ENCODE data around the gene FNDC3B.

FNDC3B gene

GRCh38 chr3:172070269-172070668 is 30.9 kb downstream of the FNDC3B start:
- Histone ChIP-seq H3K4me3 (ENCODE audit: control insufficient read depth in 1 of 7, extremely low read depth in 1 of 7, insufficient read depth in 4 of 7, low read depth in 2 of 7, low read length in 6 of 7) (peak overlapping the region in 1 of 7 experiments; percentile 5), H3K27me3 (replicated peaks in 2 of 5; ENCODE audit: control insufficient read depth in 4 of 5, insufficient read depth in 5 of 5, low read length in 4 of 5) (no peaks in the 10 kb centered on the region), H3K36me3 (ENCODE audit: control insufficient read depth in 4 of 4, insufficient read depth in 4 of 4, low read length in 3 of 4) (peaks cover 0 to 31% (median 0%) of the 10 kb centered on the region in 4 experiments), H3K9me3 (ENCODE audit: control extremely low read depth in 1 of 5, control insufficient read depth in 4 of 5, insufficient read depth in 2 of 5, low read depth in 1 of 5, low read length in 4 of 5) (no peaks in the 10 kb centered on the region), H3K4me1 (ENCODE audit: control extremely low read depth in 1 of 4, control insufficient read depth in 4 of 4, insufficient read depth in 4 of 4, low read length in 3 of 4) (peaks cover 11 to 59% (median 38%) of the 10 kb centered on the region in 4 experiments), H3K27ac (ENCODE audit: insufficient read depth in 1 of 2, low read depth in 1 of 2, low read length in 2 of 2, poor library complexity in 1 of 2, severe bottlenecking in 2 of 2) (no peak overlapping the region)
- ChIA-PET POLR2A (no interaction called here), CTCF (interaction anchor here (0.6 kb wide), 1 partner anchor 35 kb away, joined by 3 read pairs; no protein-coding TSS in a partner anchor)
- 100% methylated on average over 4 of the region's 6 CpGs for WGBS (ENCODE audit: insufficient coverage)
- no peak for DNase-seq

GRCh38 chr3:172070802-172071201 is 31.4 kb downstream of the FNDC3B start:
- DNase-seq: no peak
- no peaks in the 10 kb centered on the region for H3K9me3 ChIP-seq (ENCODE audit: control extremely low read depth in 1 of 5, control insufficient read depth in 4 of 5, insufficient read depth in 2 of 5, low read depth in 1 of 5, low read length in 4 of 5)
- POLR2A ChIA-PET: no interaction called here
- H3K27ac ChIP-seq (ENCODE audit: insufficient read depth in 1 of 2, low read depth in 1 of 2, low read length in 2 of 2, poor library complexity in 1 of 2, severe bottlenecking in 2 of 2): no peak overlapping the region
- H3K36me3 ChIP-seq (ENCODE audit: control insufficient read depth in 4 of 4, insufficient read depth in 4 of 4, low read length in 3 of 4): peaks cover 0 to 30% (median 0%) of the 10 kb centered on the region in 4 experiments
- no peaks in the 10 kb centered on the region for H3K27me3 ChIP-seq (replicated peaks in 2 of 5; ENCODE audit: control insufficient read depth in 4 of 5, insufficient read depth in 5 of 5, low read length in 4 of 5)
- CTCF ChIA-PET: interaction anchor here (1.5 kb wide), 1 partner anchor 9 kb away, joined by 5 read pairs; no protein-coding TSS in a partner anchor
- no peak overlapping the region for H3K4me3 ChIP-seq (ENCODE audit: control insufficient read depth in 1 of 7, extremely low read depth in 1 of 7, insufficient read depth in 4 of 7, low read depth in 2 of 7, low read length in 6 of 7)
- WGBS (ENCODE audit: insufficient coverage): no CpG with 5 or more reads among the region's 2 CpGs
- peaks cover 11 to 59% (median 36%) of the 10 kb centered on the region in 4 experiments for H3K4me1 ChIP-seq (ENCODE audit: control extremely low read depth in 1 of 4, control insufficient read depth in 4 of 4, insufficient read depth in 4 of 4, low read length in 3 of 4)

- no peak overlapping the region for H3K4me3 ChIP-seq (ENCODE audit: control insufficient read depth in 1 of 7, extremely low read depth in 1 of 7, insufficient read depth in 4 of 7, low read depth in 2 of 7, low read length in 6 of 7)
- DNase-seq: no peak
- ChIA-PET CTCF (interaction anchor here (1.5 kb wide), 1 partner anchor 8 kb away, joined by 5 read pairs; no protein-coding TSS in a partner anchor), POLR2A (no interaction called here)
- 97% methylated on average over 7 of the region's 8 CpGs for WGBS (ENCODE audit: insufficient coverage)
- no peak overlapping the region for H3K27ac ChIP-seq (ENCODE audit: insufficient read depth in 1 of 2, low read depth in 1 of 2, low read length in 2 of 2, poor library complexity in 1 of 2, severe bottlenecking in 2 of 2)
- H3K36me3 ChIP-seq (ENCODE audit: control insufficient read depth in 4 of 4, insufficient read depth in 4 of 4, low read length in 3 of 4): peaks cover 0 to 27% (median 0%) of the 10 kb centered on the region in 4 experiments
- H3K27me3 ChIP-seq (replicated peaks in 2 of 5; ENCODE audit: control insufficient read depth in 4 of 5, insufficient read depth in 5 of 5, low read length in 4 of 5): no peaks in the 10 kb centered on the region
- peaks cover 9 to 53% (median 26%) of the 10 kb centered on the region in 4 experiments for H3K4me1 ChIP-seq (ENCODE audit: control extremely low read depth in 1 of 4, control insufficient read depth in 4 of 4, insufficient read depth in 4 of 4, low read length in 3 of 4)
- H3K9me3 ChIP-seq (ENCODE audit: control extremely low read depth in 1 of 5, control insufficient read depth in 4 of 5, insufficient read depth in 2 of 5, low read depth in 1 of 5, low read length in 4 of 5): no peaks in the 10 kb centered on the region
Measured at GRCh38 chr3:172071780-172072330, 32.5 kb downstream of the FNDC3B start.

- POLR2A ChIA-PET: no interaction called here
- no peak for DNase-seq
- H3K36me3 ChIP-seq (ENCODE audit: control insufficient read depth in 4 of 4, insufficient read depth in 4 of 4, low read length in 3 of 4): peaks cover 0 to 27% (median 0%) of the 10 kb centered on the region in 4 experiments
- CTCF ChIA-PET: no interaction called here
- no peaks in the 10 kb centered on the region for H3K27me3 ChIP-seq (replicated peaks in 2 of 5; ENCODE audit: control insufficient read depth in 4 of 5, insufficient read depth in 5 of 5, low read length in 4 of 5)
- no peak overlapping the region for H3K4me3 ChIP-seq (ENCODE audit: control insufficient read depth in 1 of 7, extremely low read depth in 1 of 7, insufficient read depth in 4 of 7, low read depth in 2 of 7, low read length in 6 of 7)
- 92% methylated on average over 3 of the region's 4 CpGs for WGBS (ENCODE audit: insufficient coverage)
- H3K4me1 ChIP-seq (ENCODE audit: control extremely low read depth in 1 of 4, control insufficient read depth in 4 of 4, insufficient read depth in 4 of 4, low read length in 3 of 4): peaks cover 9 to 52% (median 24%) of the 10 kb centered on the region in 4 experiments
- H3K27ac ChIP-seq (ENCODE audit: insufficient read depth in 1 of 2, low read depth in 1 of 2, low read length in 2 of 2, poor library complexity in 1 of 2, severe bottlenecking in 2 of 2): no peak overlapping the region
- H3K9me3 ChIP-seq (ENCODE audit: control extremely low read depth in 1 of 5, control insufficient read depth in 4 of 5, insufficient read depth in 2 of 5, low read depth in 1 of 5, low read length in 4 of 5): no peaks in the 10 kb centered on the region
Measured at GRCh38 chr3:172072543-172072942, 33.2 kb downstream of the FNDC3B start.

- ChIA-PET CTCF (no interaction called here), POLR2A (no interaction called here)
- peak overlapping the region in 1 of 7 experiments; percentile 10 for H3K4me3 ChIP-seq (ENCODE audit: control insufficient read depth in 1 of 7, extremely low read depth in 1 of 7, insufficient read depth in 4 of 7, low read depth in 2 of 7, low read length in 6 of 7)
- no peaks in the 10 kb centered on the region for H3K9me3 ChIP-seq (ENCODE audit: control extremely low read depth in 1 of 5, control insufficient read depth in 4 of 5, insufficient read depth in 2 of 5, low read depth in 1 of 5, low read length in 4 of 5)
- WGBS (ENCODE audit: insufficient coverage): 97% methylated on average over 3 of the region's 5 CpGs
- H3K27ac ChIP-seq (ENCODE audit: insufficient read depth in 1 of 2, low read depth in 1 of 2, low read length in 2 of 2, poor library complexity in 1 of 2, severe bottlenecking in 2 of 2): no peak overlapping the region
- no peaks in the 10 kb centered on the region for H3K27me3 ChIP-seq (replicated peaks in 2 of 5; ENCODE audit: control insufficient read depth in 4 of 5, insufficient read depth in 5 of 5, low read length in 4 of 5)
- peaks cover 0 to 25% (median 0%) of the 10 kb centered on the region in 4 experiments for H3K36me3 ChIP-seq (ENCODE audit: control insufficient read depth in 4 of 4, insufficient read depth in 4 of 4, low read length in 3 of 4)
- peaks cover 9 to 54% (median 24%) of the 10 kb centered on the region in 4 experiments for H3K4me1 ChIP-seq (ENCODE audit: control extremely low read depth in 1 of 4, control insufficient read depth in 4 of 4, insufficient read depth in 4 of 4, low read length in 3 of 4)
- peak in 2 of 3 donors; percentile 15 to 30 for DNase-seq
Measured at GRCh38 chr3:172073262-172073915, 34.0 kb downstream of the FNDC3B start.

GRCh38 chr3:172074032-172074431 is 34.7 kb downstream of the FNDC3B start:
- WGBS (ENCODE audit: insufficient coverage): 84% methylated on average over 2 of the region's 2 CpGs
- no peaks in the 10 kb centered on the region for H3K9me3 ChIP-seq (ENCODE audit: control extremely low read depth in 1 of 5, control insufficient read depth in 4 of 5, insufficient read depth in 2 of 5, low read depth in 1 of 5, low read length in 4 of 5)
- ChIA-PET CTCF (interaction anchor here (0.6 to 1.3 kb wide), 3 partner anchors 8 to 27 kb away, joined by 3 to 4 read pairs (median 4); no protein-coding TSS in a partner anchor), POLR2A (no interaction called here)
- peak overlapping the region in 1 of 2 experiments; percentile 23 for H3K27ac ChIP-seq (ENCODE audit: insufficient read depth in 1 of 2, low read depth in 1 of 2, low read length in 2 of 2, poor library complexity in 1 of 2, severe bottlenecking in 2 of 2)
- H3K4me3 ChIP-seq (ENCODE audit: control insufficient read depth in 1 of 7, extremely low read depth in 1 of 7, insufficient read depth in 4 of 7, low read depth in 2 of 7, low read length in 6 of 7): peak overlapping the region in 3 of 7 experiments; percentile 10 to 44 (median 29)
- no peaks in the 10 kb centered on the region for H3K27me3 ChIP-seq (replicated peaks in 2 of 5; ENCODE audit: control insufficient read depth in 4 of 5, insufficient read depth in 5 of 5, low read length in 4 of 5)
- peaks cover 9 to 55% (median 24%) of the 10 kb centered on the region in 4 experiments for H3K4me1 ChIP-seq (ENCODE audit: control extremely low read depth in 1 of 4, control insufficient read depth in 4 of 4, insufficient read depth in 4 of 4, low read length in 3 of 4)
- peak in 2 of 3 donors; percentile 38 to 51 for DNase-seq
- H3K36me3 ChIP-seq (ENCODE audit: control insufficient read depth in 4 of 4, insufficient read depth in 4 of 4, low read length in 3 of 4): peaks cover 0 to 31% (median under 1%) of the 10 kb centered on the region in 4 experiments

- Histone ChIP-seq H3K4me1 (ENCODE audit: control extremely low read depth in 1 of 4, control insufficient read depth in 4 of 4, insufficient read depth in 4 of 4, low read length in 3 of 4) (peaks cover 9 to 56% (median 27%) of the 10 kb centered on the region in 4 experiments), H3K36me3 (ENCODE audit: control insufficient read depth in 4 of 4, insufficient read depth in 4 of 4, low read length in 3 of 4) (peaks cover 0 to 31% (median under 1%) of the 10 kb centered on the region in 4 experiments), H3K27ac (ENCODE audit: insufficient read depth in 1 of 2, low read depth in 1 of 2, low read length in 2 of 2, poor library complexity in 1 of 2, severe bottlenecking in 2 of 2) (peak overlapping the region; percentile 8 to 23), H3K9me3 (ENCODE audit: control extremely low read depth in 1 of 5, control insufficient read depth in 4 of 5, insufficient read depth in 2 of 5, low read depth in 1 of 5, low read length in 4 of 5) (no peaks in the 10 kb centered on the region), H3K27me3 (replicated peaks in 2 of 5; ENCODE audit: control insufficient read depth in 4 of 5, insufficient read depth in 5 of 5, low read length in 4 of 5) (no peaks in the 10 kb centered on the region), H3K4me3 (ENCODE audit: control insufficient read depth in 1 of 7, extremely low read depth in 1 of 7, insufficient read depth in 4 of 7, low read depth in 2 of 7, low read length in 6 of 7) (peak overlapping the region in 2 of 7 experiments; percentile 29 to 44)
- ChIA-PET CTCF (interaction anchor here (0.6 to 1.9 kb wide), 4 partner anchors 8 to 28 kb away, joined by 3 to 6 read pairs (median 4); no protein-coding TSS in a partner anchor), POLR2A (no interaction called here)
- WGBS (ENCODE audit: insufficient coverage): 0% methylated on average over 2 of the region's 4 CpGs
- DNase-seq: peak; percentile 55 to 93 (median 90)
Measured at GRCh38 chr3:172074586-172074985, 35.2 kb downstream of the FNDC3B start.
